K562 (cell line): ENCODE results near the gene P2RX5.

Experiments
- ATF3 ChIP-seq, 2 experiments: fragments of 450-650 bp in 1 of 2; sonication (generic) in 1 of 2; formaldehyde crosslinking in 1 of 2; IDR thresholded peaks in 1 of 2; conservative IDR thresholded peaks in 1 of 2; 2 replicates each; pipeline versions ENCODE4 v1.6.1 to v1.8.1; 2016 to 2023; ENCODE audit warnings: mild to moderate bottlenecking in 2 of 2, moderate library complexity in 2 of 2, inconsistent platforms in 1 of 2, missing genetic modification reagents in 1 of 2
- MITF ChIP-seq: IDR thresholded peaks from 2 replicates; pipeline ENCODE4 v1.6.1; 2014; ENCODE audit warnings: antibody characterized with exemption
- RERE ChIP-seq: sonication (generic); formaldehyde crosslinking; IDR thresholded peaks from 2 replicates; pipeline ENCODE4 v1.8.0; 2023; ENCODE audit warnings: missing genetic modification reagents, mild to moderate bottlenecking, borderline replicate concordance
- TARDBP ChIP-seq: fragments of 450-650 bp; IDR thresholded peaks from 2 replicates; pipeline ENCODE4 v1.6.1; 2016
- ZBTB33 ChIP-seq: sonication (generic); formaldehyde crosslinking; IDR thresholded peaks from 2 replicates; pipeline ENCODE4 v1.8.1; 2023; ENCODE audit warnings: mild to moderate bottlenecking, missing genetic modification reagents
- ZNF232 ChIP-seq: sonication (generic); formaldehyde crosslinking; IDR thresholded peaks from 2 replicates; pipeline ENCODE4 v1.8.0; 2022; ENCODE audit warnings: mild to moderate bottlenecking, missing genetic modification reagents

GRCh38 chr17:3704931-3705717 lies 9.2 kb upstream of the P2RX5 start:
- TF ChIP-seq ZBTB33 (CRISPR knock-in tag) (no peak), MITF (no peak), ZNF232 (no peak), TARDBP (no peak), ATF3 (IDR thresholded peaks at IDR 0.05) (no peak), ATF3 (CRISPR knock-in tag; conservative IDR thresholded peaks at IDR 0.05) (no peak), RERE (CRISPR knock-in tag) (no peak)
